SJSA1 (cell line): ENCODE measurements around the gene MRPL28. TPM values are rescaled to one million over a fixed set of nuclear protein-coding genes. Genes with fewer than 3 reads are reported as not detected.
"Not testable (repeated sequence)": the region's sequence is repeated elsewhere in the genome, so short reads cannot be mapped to it uniquely, and the experiment has no call there.

Experiments used
- DNase-seq, 2 experiments: peaks; one replicate each; pipeline ENCODE4 v3.0.0-alpha.2; 2015 to 2020; ENCODE audit warnings: low spot score in 2 of 2, low read depth in 1 of 2
- H3K27ac ChIP-seq: fragments of 250-450 bp; sonication (Bioruptor Pico); 2 replicates; pipeline ENCODE4 v1.5.1; 2020; ENCODE audit warnings: mild to moderate bottlenecking, moderate library complexity
- H3K27me3 ChIP-seq: fragments of 250-450 bp; sonication (Bioruptor Pico); replicated peaks from 2 replicates; pipeline ENCODE4 v1.5.1; 2020; ENCODE audit warnings: mild to moderate bottlenecking, moderate library complexity
- H3K36me3 ChIP-seq: fragments of 250-450 bp; sonication (Bioruptor Pico); 2 replicates; pipeline ENCODE4 v1.5.1; 2020; ENCODE audit warnings: mild to moderate bottlenecking
- H3K4me1 ChIP-seq: fragments of 250-450 bp; sonication (Bioruptor Pico); replicated peaks from 2 replicates; pipeline ENCODE4 v1.6.1; 2021; ENCODE audit warnings: mild to moderate bottlenecking
- H3K4me3 ChIP-seq: fragments of 250-450 bp; sonication (Bioruptor Pico); 2 replicates; pipeline ENCODE4 v1.5.1; 2020; ENCODE audit warnings: mild to moderate bottlenecking
- H3K9me3 ChIP-seq: fragments of 250-450 bp; sonication (Bioruptor Pico); replicated peaks from 2 replicates; pipeline ENCODE4 v1.5.1; 2020; ENCODE audit warnings: mild to moderate bottlenecking
- total RNA-seq: library from RNA; depleted of rRNA; stranded (reverse); fragments of >200 nt; shearing (Covaris generic); gene quantifications from 2 replicates; pipeline ENCODE4 v1.2.3, GENCODE V29; 2014

Gene MRPL28
- total RNA-seq, 1 experiment from 2014 or later: 150 TPM

DNA sequence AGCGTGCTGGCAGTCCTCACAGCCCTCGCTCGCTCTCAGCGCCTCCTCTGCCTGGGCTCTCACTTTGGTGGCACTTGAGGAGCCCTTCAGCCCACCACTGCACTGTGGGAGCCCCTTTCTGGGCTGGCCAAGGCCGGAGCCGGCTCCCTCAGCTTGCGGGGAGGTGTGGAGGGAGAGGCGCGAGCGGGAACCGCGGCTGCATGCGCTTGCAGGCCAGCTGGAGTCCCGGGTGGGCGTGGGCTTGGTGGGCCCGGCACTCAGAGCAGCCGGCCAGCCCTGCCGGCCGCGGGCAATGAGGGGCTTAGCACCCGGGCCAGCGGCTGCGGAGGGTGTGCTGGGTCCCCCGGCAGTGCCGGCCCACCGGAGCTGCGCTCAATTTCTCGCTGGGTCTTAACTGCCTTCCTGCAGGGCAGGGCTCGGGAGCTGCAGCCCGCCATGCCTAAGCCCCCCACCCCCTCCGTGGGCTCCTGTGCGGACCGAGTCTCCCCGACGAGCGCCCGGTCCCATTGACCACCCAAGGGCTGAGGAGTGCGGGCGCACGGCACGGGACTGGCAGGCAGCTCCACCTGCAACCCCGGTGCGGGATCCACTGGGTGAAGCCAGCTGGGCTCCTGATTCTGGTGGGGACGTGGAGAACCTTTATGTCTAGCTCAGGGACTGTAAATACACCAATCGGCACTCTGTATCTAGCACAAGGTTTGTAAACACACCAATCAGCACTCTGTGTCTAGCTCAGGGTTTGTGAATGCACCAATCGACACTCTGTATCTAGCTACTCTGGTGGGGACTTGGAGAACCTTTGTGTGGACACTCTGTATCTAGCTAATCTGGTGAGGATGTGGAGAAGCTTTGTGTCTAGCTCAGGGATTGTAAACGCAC lies 29.0 kb downstream of the MRPL28 start:
- peaks cover 25% of the 10 kb centered on the region for H3K36me3 ChIP-seq
- not testable (repeated sequence) for H3K27ac ChIP-seq, DNase-seq, H3K4me1 ChIP-seq, H3K27me3 ChIP-seq, H3K9me3 ChIP-seq, H3K4me3 ChIP-seq

DNA sequence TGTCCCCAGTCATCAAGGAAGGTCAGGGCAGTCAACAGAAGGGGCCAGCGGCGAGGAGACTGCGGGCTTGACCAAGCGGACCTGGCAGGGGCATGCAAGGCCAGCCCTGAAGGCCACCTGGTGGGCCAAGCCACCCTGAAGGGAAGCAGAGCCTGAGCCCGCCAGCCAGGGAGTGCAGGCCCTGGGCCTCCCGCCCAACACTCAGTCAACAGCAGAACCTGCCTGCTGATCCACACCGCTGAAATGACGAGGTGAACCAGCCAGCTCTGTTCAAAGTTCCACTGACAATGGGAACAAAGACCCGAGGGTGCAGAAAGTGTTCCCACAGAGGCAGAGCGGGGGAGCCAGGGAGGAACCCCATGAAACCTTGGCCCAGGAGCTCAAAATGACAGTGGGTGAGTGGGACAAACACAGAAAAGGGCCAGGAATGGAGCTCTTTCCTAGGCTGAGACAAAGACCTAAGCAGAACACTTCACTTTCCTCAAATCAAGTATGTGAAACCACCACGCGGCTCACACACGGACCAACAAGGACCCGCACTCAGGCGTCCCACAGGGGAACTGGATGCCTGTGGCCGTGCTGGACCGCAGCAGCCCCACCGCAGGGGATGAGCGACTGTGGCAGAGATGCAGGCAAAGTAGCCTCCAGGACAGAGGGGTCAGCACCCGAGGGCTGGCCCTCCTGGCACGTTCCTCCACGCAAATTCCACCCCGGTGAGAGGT lies 29.8 kb downstream of the MRPL28 start:
- Histone ChIP-seq H3K27ac (no peak overlapping the region), H3K9me3 (no peaks in the 10 kb centered on the region), H3K36me3 (peaks cover 17% of the 10 kb centered on the region), H3K4me1 (no peaks in the 10 kb centered on the region), H3K4me3 (no peak overlapping the region), H3K27me3 (no peaks in the 10 kb centered on the region)
- DNase-seq: no peak

DNA sequence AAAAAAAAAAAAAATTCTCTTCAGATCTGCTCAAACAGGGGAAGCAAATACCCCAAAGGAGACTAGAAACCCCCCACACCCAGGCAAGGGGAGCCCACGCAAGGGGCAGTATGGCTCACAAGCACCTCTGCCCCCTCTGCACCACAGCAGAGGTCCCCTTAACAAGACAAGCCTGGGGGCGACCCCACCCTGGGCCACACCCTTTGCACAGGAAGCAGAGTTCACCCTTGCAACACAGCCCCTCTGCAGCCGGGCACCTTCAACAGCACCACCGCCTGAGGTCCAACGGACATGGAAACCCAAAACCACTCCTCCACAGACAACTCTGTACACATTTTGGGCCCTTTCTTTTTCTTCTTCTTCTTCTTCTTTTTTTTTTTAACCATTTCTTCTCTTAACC lies 30.7 kb downstream of the MRPL28 start:
- no peak for DNase-seq
- Histone ChIP-seq H3K4me1 (no peaks in the 10 kb centered on the region), H3K9me3 (no peaks in the 10 kb centered on the region), H3K27ac (no peak overlapping the region), H3K36me3 (peaks cover 9% of the 10 kb centered on the region), H3K27me3 (no peaks in the 10 kb centered on the region), H3K4me3 (no peak overlapping the region)

DNA sequence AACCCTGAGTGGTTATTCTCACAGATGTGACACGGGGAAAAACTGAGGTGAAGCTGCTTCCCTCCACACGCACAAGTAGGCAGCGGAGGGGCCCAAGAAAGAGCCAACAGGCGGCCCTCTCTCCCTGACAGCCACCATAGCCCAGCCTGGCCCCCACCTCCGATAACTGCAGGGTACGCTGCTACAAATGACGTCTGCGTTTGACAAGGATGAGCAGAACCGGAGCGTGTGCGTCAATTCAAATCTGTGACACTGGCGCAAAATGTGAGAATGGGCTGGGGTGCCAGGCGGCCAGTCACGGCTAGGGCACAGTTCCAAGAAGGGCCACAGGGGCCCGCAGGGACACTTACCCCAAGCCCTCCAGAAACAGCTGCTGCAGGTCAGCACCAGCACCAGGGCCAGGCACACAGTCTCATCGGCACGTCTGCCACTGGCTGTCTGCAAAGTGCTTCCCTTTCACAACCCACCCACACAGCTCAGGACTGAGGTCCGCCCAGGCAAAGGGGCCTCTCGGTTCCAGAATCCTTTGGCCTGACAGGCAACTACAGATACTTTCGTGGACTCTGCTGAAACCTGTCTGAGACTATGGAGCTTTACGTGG lies 32.3 kb downstream of the MRPL28 start:
- peaks cover 5% of the 10 kb centered on the region; the same call in 1 of the 2 replicates for H3K36me3 ChIP-seq
- no peak for DNase-seq
- no peak overlapping the region for H3K27ac ChIP-seq
- no peaks in the 10 kb centered on the region for H3K9me3 ChIP-seq
- H3K27me3 ChIP-seq: no peaks in the 10 kb centered on the region
- H3K4me3 ChIP-seq: no peak overlapping the region
- H3K4me1 ChIP-seq: no peaks in the 10 kb centered on the region

DNA sequence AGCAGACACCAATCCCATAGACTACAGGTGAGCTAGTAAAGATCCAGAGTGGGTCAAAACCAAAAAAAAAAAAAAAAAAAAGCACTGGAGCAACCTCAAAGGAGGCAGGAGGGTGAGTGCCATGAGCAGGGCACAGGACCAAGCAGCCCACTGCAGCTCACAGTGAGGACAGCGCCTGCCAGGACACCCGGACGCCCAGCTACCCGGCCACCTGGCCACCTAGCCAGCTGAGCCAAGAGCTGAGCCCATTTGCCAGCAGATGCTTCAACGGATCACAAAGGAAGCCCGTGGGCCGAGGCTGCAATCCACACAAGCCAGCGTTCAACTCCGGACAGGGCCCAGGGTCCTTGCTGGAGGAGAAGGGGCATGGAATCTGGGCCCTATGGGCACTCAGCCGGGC lies 32.9 kb downstream of the MRPL28 start:
- Histone ChIP-seq H3K4me1 (no peaks in the 10 kb centered on the region), H3K27ac (no peak overlapping the region), H3K9me3 (no peaks in the 10 kb centered on the region), H3K27me3 (no peaks in the 10 kb centered on the region), H3K36me3 (no peaks in the 10 kb centered on the region), H3K4me3 (no peak overlapping the region)
- DNase-seq: no peak

DNA sequence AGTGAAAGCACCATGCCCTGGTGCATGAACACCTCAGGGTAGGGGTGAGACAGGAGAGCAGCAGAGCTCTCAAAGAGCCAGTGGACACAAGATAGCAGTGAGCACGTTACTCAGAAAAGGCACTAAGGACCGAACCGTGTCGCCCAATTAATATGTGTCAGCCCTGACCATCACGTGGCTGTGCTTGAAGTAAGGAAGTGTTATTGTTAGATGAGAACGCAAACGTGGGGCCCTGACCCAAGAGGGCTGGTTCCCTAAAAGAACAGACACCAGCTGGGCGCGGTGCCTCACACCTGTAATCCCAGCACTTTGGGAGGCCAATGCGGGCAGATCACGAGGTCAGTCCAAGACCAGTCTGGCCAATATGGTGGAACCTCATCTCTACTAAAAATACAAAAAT lies 34.1 kb downstream of the MRPL28 start:
- DNase-seq: no peak
- Histone ChIP-seq H3K9me3 (no peaks in the 10 kb centered on the region), H3K27ac (no peak overlapping the region), H3K4me3 (no peak overlapping the region), H3K36me3 (no peaks in the 10 kb centered on the region), H3K27me3 (no peaks in the 10 kb centered on the region), H3K4me1 (no peaks in the 10 kb centered on the region)

DNA sequence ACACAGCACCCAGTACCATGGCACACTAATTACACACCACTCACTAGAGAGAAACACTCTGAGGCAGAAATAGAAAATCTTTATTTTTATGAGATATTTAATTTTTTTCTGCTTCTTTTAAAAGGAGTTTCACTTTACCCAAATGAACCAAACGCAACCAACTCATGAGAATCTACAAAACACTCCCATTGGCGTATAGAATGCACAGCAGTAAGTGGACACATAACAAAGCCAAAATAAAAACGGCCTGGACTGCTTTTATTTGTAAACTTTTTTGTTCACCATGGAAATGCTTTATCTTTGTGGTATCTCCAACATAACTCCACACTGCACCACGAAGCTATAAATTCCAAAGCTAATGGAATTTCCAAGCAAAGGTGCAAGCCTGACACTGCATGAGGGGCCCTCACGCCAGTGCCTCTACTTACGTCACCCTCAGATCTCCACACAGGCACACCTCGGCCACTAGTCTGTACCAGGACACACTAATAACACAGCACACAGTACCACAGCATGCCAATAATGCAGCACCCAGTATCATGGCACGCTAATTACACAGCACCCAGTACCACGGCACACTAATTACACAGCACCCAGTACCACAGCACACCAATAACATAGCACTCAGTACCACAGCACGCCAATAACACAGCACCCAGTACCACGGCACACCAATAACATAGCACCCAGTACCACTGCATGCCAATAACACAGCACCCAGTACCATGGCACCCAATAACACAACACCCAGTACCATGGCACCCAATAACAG lies 35.3 kb downstream of the MRPL28 start:
- H3K4me3 ChIP-seq, DNase-seq, H3K9me3 ChIP-seq, H3K27me3 ChIP-seq, H3K27ac ChIP-seq, H3K4me1 ChIP-seq, H3K36me3 ChIP-seq: not testable (repeated sequence)

DNA sequence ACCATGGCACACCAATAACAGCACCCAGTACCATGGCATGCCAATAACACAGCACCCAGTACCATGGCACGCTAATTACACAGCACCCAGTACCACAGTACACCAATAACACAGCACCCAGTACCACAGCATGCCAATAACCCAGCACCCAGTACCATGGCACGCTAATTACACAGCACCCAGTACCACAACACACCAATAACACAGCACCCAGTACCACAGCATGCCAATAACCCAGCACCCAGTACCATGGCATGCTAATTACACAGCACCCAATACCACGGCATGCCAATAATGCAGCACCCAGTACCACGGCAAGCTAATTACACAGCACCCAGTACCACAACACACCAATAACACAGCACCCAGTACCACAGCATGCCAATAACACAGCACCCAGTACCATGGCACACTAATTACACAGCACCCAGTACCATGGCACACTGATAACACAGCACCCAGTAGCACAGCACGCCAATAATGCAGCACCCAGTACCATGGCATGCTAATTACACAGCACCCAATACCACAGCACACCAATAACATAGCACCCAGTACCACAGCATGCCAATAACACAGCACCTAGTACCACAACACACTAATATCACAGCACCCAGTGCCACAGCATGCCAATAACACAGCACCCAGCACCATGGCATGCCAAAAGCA lies 36.0 kb downstream of the MRPL28 start:
- not testable (repeated sequence) for H3K4me1 ChIP-seq, H3K9me3 ChIP-seq, H3K4me3 ChIP-seq, H3K27me3 ChIP-seq, DNase-seq, H3K27ac ChIP-seq, H3K36me3 ChIP-seq

DNA sequence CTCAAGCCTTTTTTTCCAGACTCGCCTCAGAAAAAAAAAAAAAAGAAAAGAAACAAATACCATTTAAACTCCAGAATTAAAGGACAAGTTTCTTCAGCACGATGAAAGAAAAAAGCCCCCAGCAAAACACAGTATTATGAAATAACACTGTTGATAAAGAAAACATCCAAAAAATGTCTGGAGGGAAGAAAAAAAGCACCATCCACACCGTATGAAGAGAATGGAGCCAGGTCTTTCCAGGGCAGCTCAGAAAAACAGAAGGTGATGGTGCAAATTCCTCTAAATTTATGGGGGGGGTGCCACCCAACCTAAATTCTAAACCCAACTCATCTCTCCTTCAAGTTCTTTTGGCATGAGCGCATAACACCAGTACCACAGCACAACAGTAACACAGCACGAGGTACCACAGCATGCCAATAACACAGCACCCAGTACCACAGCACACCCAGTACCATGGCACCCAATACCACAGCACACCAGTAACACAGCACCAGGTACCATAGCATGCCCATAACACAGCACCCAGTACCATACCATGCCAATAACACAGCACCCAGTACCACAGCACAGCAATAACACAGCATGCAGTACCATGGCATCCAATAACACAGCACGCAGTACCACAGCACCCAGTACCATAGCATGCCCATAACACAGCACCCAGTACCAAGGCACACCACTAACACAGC lies 36.8 kb downstream of the MRPL28 start:
- no peak overlapping the region for H3K27ac ChIP-seq
- DNase-seq: no peak

DNA sequence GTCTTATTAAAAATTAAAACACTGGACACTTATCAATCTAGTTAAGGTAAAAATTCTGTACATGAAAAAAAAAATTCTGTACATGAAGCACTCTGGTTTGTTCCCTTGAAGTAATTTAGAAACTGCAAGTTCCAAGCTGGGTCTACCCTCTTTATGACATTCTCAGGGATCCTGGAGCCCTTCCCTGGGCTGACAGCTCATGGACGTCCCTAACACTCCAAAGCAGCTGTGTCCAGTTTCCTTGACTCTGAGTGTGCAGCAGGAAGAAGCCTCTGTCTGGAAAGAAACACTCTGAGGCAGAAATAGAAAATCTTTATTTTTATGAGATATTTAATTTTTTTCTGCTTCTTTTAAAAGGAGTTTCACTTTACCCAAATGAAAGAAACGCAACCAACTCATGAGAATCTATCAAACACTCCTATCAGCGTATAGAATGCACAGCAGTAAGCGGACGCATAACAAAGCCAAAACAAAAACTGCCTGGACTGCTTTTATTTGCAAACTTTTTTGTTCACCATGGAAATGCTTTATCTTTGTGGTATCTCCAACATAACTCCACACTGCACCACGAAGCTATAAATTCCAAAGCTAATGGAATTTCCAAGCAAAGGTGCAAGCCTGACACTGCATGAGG lies 39.0 kb downstream of the MRPL28 start:
- not testable (repeated sequence) for H3K36me3 ChIP-seq, H3K9me3 ChIP-seq, DNase-seq, H3K27me3 ChIP-seq, H3K4me3 ChIP-seq, H3K27ac ChIP-seq
- peaks cover 18% of the 10 kb centered on the region for H3K4me1 ChIP-seq

More for the DNA sequence above, 36.8 kb downstream of the MRPL28 start:
- H3K4me3 ChIP-seq: no peak overlapping the region
- H3K27me3 ChIP-seq: no peaks in the 10 kb centered on the region
- no peaks in the 10 kb centered on the region for H3K36me3 ChIP-seq
- no peaks in the 10 kb centered on the region; the same call in 1 of the 2 replicates for H3K4me1 ChIP-seq
- H3K9me3 ChIP-seq: no peaks in the 10 kb centered on the region

DNA sequence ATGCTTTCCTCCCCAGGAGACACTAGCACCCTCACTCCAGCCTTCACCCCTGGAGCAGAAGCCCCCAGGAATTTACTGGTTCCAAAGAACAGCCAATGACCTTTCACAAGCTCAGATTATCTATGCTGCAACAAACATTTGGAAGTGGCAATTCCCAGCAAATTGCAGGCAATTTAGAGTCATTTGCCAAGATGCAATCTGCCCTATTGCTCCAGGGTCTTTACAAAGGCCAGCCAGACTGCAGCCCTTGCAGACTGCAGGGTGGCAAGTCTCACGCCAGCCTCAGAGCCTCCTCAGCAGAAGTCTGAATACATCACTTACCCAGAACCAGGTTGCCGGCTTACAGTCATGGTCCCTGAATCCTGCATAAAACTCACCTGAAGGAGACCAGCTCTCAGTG lies 39.6 kb downstream of the MRPL28 start:
- peaks cover 18% of the 10 kb centered on the region for H3K4me1 ChIP-seq
- H3K9me3 ChIP-seq: no peaks in the 10 kb centered on the region
- H3K4me3 ChIP-seq: no peak overlapping the region
- no peak for DNase-seq
- no peaks in the 10 kb centered on the region for H3K27me3 ChIP-seq
- no peak overlapping the region for H3K27ac ChIP-seq
- H3K36me3 ChIP-seq: no peaks in the 10 kb centered on the region

DNA sequence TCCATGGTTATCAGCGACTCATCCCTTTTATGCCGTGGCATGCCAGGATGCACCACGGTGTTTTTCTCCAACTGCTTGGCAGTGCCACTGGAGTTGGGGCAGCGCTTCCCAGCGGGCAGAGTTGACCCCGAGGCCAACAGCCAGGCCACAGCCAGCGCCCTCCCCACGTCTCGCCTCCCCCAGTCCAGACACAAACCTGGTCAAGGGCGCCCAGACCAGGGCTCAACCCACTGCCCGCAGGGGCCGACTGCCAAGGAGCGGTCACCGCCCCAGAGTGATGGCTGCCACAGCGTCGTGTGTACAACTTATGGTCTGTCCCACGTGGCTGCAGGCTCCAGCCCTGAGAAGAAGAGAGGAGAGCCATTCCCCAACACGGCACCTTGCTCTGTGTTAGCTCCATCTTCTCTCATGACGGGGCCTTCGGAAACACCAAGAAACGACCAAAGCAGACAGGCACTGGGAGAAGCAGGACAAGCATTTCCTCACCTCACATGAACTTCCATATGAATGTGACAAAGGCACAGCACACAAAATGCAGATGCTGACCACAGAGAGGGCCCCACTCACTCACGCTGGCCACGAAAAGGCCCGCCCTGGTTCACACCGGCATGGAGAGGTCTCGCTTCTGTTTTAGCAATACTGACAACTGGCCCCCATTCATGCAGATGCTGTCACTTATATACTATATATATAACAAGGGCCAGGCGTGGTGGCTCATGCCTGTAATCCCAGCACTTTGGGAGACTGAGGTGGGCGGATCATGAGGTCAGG lies 44.8 kb downstream of the MRPL28 start:
- H3K4me3 ChIP-seq: no peak overlapping the region
- H3K9me3 ChIP-seq: no peaks in the 10 kb centered on the region
- 0 out of 2 replicates have a peak, but pooled peaks cover 3% of the 10 kb centered on the region for H3K36me3 ChIP-seq
- no peaks in the 10 kb centered on the region for H3K27me3 ChIP-seq
- no peak for DNase-seq
- H3K4me1 ChIP-seq: peaks cover 18% of the 10 kb centered on the region
- no peak overlapping the region for H3K27ac ChIP-seq
